Measurements from ENCODE around the gene TNFSF12.

- TF ChIP-seq CTCF (IDR thresholded peaks at IDR 0.05) (no peak), POLR2A (IDR thresholded peaks at IDR 0.05) (no peak), POLR2AphosphoS5 (IDR thresholded peaks at IDR 0.05) (no peak), EP300 (IDR thresholded peaks at IDR 0.05) (no peak)
Measured at GRCh38 chr17:7579834-7580603, 31.2 kb downstream of the TNFSF12 start.

Data from sigmoid colon (tissue), 4 donors.